SK-N-SH (cell line): Measurements from ENCODE around the gene ZNRD2.

Source experiments
- CTCF ChIP-seq: fragments of 200-600 bp; sonication (generic); IDR thresholded peaks from 2 replicates; pipeline ENCODE4 v1.6.1; 2017; ENCODE audit warnings: antibody characterized with exemption, mild to moderate bottlenecking, moderate library complexity
- EP300 ChIP-seq, 2 experiments: IDR thresholded peaks; 2 replicates each; pipeline versions ENCODE4 v1.4.0 to v1.6.1; 2012; ENCODE audit warnings: borderline replicate concordance in 1 of 2, low read depth in 1 of 2, low read length in 1 of 2
- FOXM1 ChIP-seq: IDR thresholded peaks from 2 replicates; pipeline ENCODE4 v1.4.0; 2012; ENCODE audit warnings: low read depth, mild to moderate bottlenecking
- NFIC ChIP-seq: IDR thresholded peaks from 2 replicates; pipeline ENCODE4 v1.4.0; 2012; ENCODE audit warnings: borderline replicate concordance
- NRF1 ChIP-seq: IDR thresholded peaks from 2 replicates; pipeline ENCODE4 v1.6.1; 2012; ENCODE audit warnings: low read depth, mild to moderate bottlenecking, low read length
- POLR2AphosphoS5 ChIP-seq: IDR thresholded peaks from 2 replicates; pipeline ENCODE4 v1.6.1; 2012; ENCODE audit warnings: low read depth, low read length
- SMC3 ChIP-seq: IDR thresholded peaks from 2 replicates; pipeline ENCODE4 v1.6.1; 2012; ENCODE audit warnings: low read depth, low read length, improper control_type of control experiment
- YY1 ChIP-seq: IDR thresholded peaks from 2 replicates; pipeline ENCODE4 v1.4.0; 2012; ENCODE audit warnings: low read depth, mild to moderate bottlenecking
- TF ChIP-seq, protein P1 (sequence below): fragments of 150-350 bp; IDR thresholded peaks from 2 replicates; pipeline ENCODE4 v1.6.1; 2017; ENCODE audit warnings: antibody characterized with exemption, low read length, low read depth, borderline replicate concordance

DNA sequence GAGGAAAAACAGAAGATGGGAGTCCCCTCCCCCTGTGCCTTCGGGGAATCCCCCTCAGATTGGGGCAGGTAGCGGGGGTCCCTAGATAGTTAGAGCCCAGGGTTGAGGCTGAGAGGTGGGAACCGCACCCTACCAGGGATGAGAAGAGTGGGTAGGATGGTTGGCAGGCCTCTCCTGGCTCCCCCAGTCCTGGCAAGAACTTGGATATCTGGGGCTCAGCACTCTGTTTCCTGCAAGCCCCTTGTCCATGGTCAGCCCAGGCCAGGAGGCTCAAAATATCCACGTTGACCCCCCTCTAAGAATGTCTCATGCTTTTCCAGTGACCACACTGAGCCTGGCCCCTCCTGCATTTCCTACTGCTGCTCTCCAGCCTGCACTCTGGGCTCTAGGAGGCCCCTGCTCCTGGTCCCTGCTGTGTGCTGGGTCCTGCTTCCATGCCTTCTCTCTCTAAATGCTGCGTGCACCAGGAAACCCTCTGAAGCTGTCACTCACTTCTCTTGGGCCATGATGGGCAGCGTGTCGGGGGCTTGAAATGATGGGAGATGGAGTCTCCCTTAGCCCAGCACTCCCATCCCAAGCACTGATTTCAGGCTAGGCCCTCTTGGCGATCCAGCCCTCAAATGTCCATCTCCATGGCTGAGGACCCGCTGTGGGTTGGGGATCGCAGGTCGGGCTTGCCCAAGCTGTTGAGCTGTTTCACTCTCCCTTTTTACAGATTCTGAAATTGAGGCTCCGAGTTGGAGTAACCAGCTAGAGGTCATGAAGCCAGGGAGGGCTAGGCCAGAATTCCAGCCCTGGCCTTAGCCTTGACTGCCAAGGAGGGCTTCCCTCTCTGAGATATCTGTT is 41.7 kb downstream of the ZNRD2 start:
- TF ChIP-seq YY1 (no peak), POLR2AphosphoS5 (no peak), CTCF (no peak), NRF1 (no peak), NFIC (no peak), SMC3 (no peak), FOXM1 (no peak), EP300 (IDR thresholded peaks at IDR 0.05; ENCODE audit: borderline replicate concordance in 1 of 2, low read depth in 1 of 2, low read length in 1 of 2) (no peak)
- TF ChIP-seq, protein P1, sequence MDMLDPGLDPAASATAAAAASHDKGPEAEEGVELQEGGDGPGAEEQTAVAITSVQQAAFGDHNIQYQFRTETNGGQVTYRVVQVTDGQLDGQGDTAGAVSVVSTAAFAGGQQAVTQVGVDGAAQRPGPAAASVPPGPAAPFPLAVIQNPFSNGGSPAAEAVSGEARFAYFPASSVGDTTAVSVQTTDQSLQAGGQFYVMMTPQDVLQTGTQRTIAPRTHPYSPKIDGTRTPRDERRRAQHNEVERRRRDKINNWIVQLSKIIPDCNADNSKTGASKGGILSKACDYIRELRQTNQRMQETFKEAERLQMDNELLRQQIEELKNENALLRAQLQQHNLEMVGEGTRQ = no peak
